HG03097 (cell line): ENCODE results near the gene VSTM2B.

Source experiments
- ATAC-seq: cut with Tn5 transposase; IDR thresholded peaks from one replicate; pipeline ENCODE4 v1.9.1; 2021; ENCODE audit not compliant: unreplicated experiment, low FRiP score

The VSTM2B gene

GRCh38 chr19:29495901-29496441 lies 29.8 kb upstream of the VSTM2B start:
- no peak for ATAC-seq

- ATAC-seq: no peak
Observed at GRCh38 chr19:29497241-29497640, 28.6 kb upstream of the VSTM2B start.

GRCh38 chr19:29497686-29498436 lies 27.9 kb upstream of the VSTM2B start:
- ATAC-seq: no peak

- no peak for ATAC-seq
Observed at GRCh38 chr19:29499261-29499920, 26.4 kb upstream of the VSTM2B start.

- ATAC-seq: no peak
Observed at GRCh38 chr19:29499921-29500590, 25.7 kb upstream of the VSTM2B start.

- no peak for ATAC-seq
Observed at GRCh38 chr19:29501816-29502580, 23.8 kb upstream of the VSTM2B start.

- ATAC-seq: no peak
Observed at GRCh38 chr19:29502581-29502850, 23.3 kb upstream of the VSTM2B start.

GRCh38 chr19:29503140-29503758 lies 22.5 kb upstream of the VSTM2B start:
- no peak for ATAC-seq

- ATAC-seq: no peak
Observed at GRCh38 chr19:29503785-29504184, 22.0 kb upstream of the VSTM2B start.

- ATAC-seq: no peak
Observed at GRCh38 chr19:29504454-29504853, 21.3 kb upstream of the VSTM2B start.

- no peak for ATAC-seq
Observed at GRCh38 chr19:29505097-29505824, 20.5 kb upstream of the VSTM2B start.

GRCh38 chr19:29506619-29506911 lies 19.2 kb upstream of the VSTM2B start:
- ATAC-seq: no peak

GRCh38 chr19:29507081-29507860 lies 18.5 kb upstream of the VSTM2B start:
- ATAC-seq: no peak

GRCh38 chr19:29508181-29508580 lies 17.6 kb upstream of the VSTM2B start:
- ATAC-seq: no peak

GRCh38 chr19:29509456-29509855 lies 16.3 kb upstream of the VSTM2B start:
- no peak for ATAC-seq

GRCh38 chr19:29510701-29511265 lies 15.0 kb upstream of the VSTM2B start:
- ATAC-seq: no peak

GRCh38 chr19:29511768-29512167 lies 14.0 kb upstream of the VSTM2B start:
- ATAC-seq: no peak

GRCh38 chr19:29512748-29513147 lies 13.0 kb upstream of the VSTM2B start:
- ATAC-seq: no peak
